ENCODE results near the gene CCDC27.

DNA sequence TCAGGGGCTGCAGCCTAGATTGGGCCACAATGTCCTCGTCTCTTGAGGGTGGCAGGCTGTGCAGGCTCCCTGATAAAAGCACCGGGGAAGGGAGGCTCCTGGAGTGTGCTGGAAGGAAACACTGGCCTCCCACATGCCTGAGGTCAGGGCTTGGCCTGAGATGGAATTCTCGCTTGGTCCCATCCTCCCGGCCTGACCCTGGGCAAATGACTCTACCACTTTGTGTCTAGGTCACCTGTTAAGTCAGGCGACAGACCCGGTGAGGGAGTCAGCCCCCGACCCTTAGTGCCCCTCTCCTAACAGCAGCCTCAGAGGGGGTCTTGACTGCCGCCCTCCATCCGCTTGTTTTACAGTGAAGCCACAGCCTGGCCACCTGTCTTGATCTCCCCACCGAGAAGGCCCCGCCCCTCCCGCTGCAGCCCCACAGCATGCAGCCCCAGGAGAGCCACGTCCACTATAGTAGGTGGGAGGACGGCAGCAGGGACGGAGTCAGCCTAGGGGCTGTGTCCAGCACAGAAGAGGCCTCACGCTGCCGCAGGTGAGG lies 22.8 kb downstream of the CCDC27 start:
- TF ChIP-seq HMGXB4 (CRISPR knock-in tag; IDR thresholded peaks at IDR 0.05): no peak
- TF ChIP-seq CREM (CRISPR knock-in tag; IDR thresholded peaks at IDR 0.05): no peak
- no peak for TF ChIP-seq SMAD4 (CRISPR knock-in tag; IDR thresholded peaks at IDR 0.05)
- TF ChIP-seq, protein P1, sequence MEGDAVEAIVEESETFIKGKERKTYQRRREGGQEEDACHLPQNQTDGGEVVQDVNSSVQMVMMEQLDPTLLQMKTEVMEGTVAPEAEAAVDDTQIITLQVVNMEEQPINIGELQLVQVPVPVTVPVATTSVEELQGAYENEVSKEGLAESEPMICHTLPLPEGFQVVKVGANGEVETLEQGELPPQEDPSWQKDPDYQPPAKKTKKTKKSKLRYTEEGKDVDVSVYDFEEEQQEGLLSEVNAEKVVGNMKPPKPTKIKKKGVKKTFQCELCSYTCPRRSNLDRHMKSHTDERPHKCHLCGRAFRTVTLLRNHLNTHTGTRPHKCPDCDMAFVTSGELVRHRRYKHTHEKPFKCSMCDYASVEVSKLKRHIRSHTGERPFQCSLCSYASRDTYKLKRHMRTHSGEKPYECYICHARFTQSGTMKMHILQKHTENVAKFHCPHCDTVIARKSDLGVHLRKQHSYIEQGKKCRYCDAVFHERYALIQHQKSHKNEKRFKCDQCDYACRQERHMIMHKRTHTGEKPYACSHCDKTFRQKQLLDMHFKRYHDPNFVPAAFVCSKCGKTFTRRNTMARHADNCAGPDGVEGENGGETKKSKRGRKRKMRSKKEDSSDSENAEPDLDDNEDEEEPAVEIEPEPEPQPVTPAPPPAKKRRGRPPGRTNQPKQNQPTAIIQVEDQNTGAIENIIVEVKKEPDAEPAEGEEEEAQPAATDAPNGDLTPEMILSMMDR (IDR thresholded peaks at IDR 0.05): no peak
- TF ChIP-seq, protein P2, sequence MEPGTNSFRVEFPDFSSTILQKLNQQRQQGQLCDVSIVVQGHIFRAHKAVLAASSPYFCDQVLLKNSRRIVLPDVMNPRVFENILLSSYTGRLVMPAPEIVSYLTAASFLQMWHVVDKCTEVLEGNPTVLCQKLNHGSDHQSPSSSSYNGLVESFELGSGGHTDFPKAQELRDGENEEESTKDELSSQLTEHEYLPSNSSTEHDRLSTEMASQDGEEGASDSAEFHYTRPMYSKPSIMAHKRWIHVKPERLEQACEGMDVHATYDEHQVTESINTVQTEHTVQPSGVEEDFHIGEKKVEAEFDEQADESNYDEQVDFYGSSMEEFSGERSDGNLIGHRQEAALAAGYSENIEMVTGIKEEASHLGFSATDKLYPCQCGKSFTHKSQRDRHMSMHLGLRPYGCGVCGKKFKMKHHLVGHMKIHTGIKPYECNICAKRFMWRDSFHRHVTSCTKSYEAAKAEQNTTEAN (CRISPR knock-in tag; IDR thresholded peaks at IDR 0.05): no peak
- no peak for TF ChIP-seq ZNF416 (CRISPR knock-in tag; IDR thresholded peaks at IDR 0.05)
- no peak for TF ChIP-seq TCF7 (CRISPR knock-in tag; IDR thresholded peaks at IDR 0.05; ENCODE audit: low read depth)
